Measurements from ENCODE around the gene CCDC43.
A peak's percentile ranks its signal among the peaks of the same experiment; 100 is the strongest.
"Not testable (repeated sequence)": the region's sequence is repeated elsewhere in the genome, so short reads cannot be mapped to it uniquely, and the experiment has no call there.

CCDC43 gene

DNA sequence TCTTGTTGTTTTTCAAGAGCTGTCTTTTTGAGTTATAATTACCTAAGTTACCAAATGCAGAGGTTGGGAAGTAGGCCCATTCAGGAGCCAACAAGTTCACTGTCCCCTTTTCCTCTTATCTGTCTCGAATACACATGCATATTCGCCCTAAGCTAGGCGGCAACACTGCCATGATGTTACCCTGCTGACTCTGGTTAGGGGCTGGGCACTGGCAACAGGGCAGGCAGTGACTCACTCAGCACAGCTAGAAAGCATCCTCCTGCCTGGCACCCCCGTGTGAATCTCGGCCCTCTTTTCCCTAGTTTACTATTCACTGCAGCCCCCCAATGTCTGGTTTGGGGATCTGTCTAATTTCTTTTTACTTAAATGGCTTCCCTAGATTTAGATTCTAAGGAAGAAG, 32.7 kb upstream of the CCDC43 start:
- no peak for DNase-seq (ENCODE audit: extremely low spot score)
- ChIA-PET CTCF (interaction anchor here (1.2 kb wide), 1 partner anchor 12 kb away, joined by 3 read pairs; no protein-coding TSS in a partner anchor), POLR2A (no interaction called here)
- no peak for TF ChIP-seq CTCF (IDR thresholded peaks at IDR 0.05; ENCODE audit: control extremely low read depth, extremely low read depth, low read depth, missing control alignments)

GRCh38 chr17:44719444-44719843, 29.9 kb upstream of the CCDC43 start:
- CTCF ChIA-PET, result no interaction called here
- POLR2A ChIA-PET, result no interaction called here
- TF ChIP-seq CTCF (IDR thresholded peaks at IDR 0.05; ENCODE audit: control extremely low read depth, extremely low read depth, low read depth, missing control alignments), result no peak
- DNase-seq (ENCODE audit: extremely low spot score), result no peak

DNA sequence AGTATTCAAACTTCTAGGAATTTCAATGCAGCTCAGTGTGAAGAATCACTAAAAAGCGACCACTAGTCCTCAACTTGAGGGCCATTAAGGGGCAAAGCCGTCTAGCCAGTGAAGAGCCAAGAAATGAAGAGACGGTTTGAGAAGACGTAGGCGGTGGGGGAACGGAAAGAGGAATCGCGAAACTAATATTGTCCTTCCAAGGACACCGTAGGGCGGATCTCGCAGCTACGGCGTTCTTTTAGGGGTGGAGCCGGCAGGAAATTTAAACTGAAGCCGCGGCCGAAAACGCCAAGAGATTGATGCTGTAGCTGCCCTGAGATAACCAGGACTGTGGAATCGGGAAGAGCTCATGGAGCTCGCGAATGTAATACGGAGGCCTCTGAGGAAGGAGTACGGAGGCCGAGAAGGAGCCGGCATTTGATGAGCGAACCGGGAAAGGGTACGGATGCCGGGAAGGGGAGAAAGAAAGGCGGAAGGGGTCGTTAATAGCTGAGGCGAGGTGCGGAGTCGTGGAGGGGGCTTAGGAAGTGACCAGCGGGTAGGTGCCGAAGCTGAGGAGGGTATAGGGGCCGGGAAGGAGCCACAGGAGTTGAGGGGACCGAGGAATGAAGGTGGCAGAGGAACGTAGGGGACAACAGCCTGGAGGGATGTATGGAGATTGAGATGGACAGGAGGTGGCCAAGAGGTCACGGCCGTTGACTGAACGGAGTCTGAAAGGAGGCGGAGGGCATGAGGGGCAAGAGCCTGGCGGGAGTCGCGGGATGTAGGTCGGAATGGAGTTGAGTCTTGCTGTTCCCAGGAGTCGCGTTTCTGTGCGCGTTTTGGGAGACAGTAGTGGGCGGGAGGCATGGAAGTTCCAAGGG, 19.1 kb upstream of the CCDC43 start, which contains the start of gene DBF4B:
Gene DBF4B, plus strand, starts transcription at position 265 of the 863 bp plus-strand sequence. Its CDS starts 156 bp downstream, at position 421.
- ChIA-PET POLR2A (no interaction called here), CTCF (interaction anchor here (1.2 to 2.0 kb wide), 6 partner anchors 14 to 202 kb away, joined by 3 to 5 read pairs (median 4); partner anchors contain the start of gene CCDC43)
- TF ChIP-seq CTCF (IDR thresholded peaks at IDR 0.05; ENCODE audit: control extremely low read depth, extremely low read depth, low read depth, missing control alignments), result no peak

DNA sequence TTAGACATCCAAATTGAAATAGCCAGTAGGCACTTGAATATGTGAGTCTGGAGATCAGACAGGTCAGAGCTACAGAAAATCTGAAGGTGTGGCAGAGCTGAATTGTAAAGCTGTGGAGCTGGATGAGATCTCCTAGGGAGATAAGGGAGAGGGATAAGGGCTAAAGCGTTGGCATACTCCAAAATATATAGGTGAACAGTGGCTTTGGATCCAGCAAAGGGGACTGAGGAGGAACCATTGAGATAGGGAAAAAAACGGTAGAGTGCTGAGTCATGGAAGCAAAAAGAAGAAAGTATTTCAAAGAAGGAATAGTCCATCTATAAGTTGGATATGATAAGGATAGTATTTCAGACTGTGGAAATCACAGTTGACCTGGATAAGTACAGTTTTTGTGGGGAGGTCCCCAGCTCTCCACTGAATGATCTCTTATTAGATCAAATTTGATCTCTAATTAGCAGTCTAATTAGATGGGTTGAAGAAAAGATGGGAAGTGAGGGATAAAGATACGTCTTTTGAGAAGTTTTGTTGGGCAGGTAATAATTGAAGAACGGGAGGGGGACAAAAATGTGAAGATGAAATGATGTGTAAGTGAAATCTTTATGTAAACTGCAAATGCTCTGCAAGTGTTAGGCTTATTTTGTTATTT, 18.3 kb upstream of the CCDC43 start:
- TF ChIP-seq CTCF (IDR thresholded peaks at IDR 0.05; ENCODE audit: control extremely low read depth, extremely low read depth, low read depth, missing control alignments), result no peak
- ChIA-PET POLR2A (interaction anchor here (0.6 kb wide), 1 partner anchor 216 kb away, joined by 3 read pairs; no protein-coding TSS in a partner anchor), CTCF (interaction anchor here (1.0 to 2.0 kb wide), 8 partner anchors 9 to 203 kb away, joined by 3 to 5 read pairs (median 3); partner anchors contain the start of gene CCDC43)
- DNase-seq (ENCODE audit: extremely low spot score), result no peak

More for the DNA sequence above, 19.1 kb upstream of the CCDC43 start, which contains the start of gene DBF4B:
- peak; percentile 90 for DNase-seq (ENCODE audit: extremely low spot score)

DNA sequence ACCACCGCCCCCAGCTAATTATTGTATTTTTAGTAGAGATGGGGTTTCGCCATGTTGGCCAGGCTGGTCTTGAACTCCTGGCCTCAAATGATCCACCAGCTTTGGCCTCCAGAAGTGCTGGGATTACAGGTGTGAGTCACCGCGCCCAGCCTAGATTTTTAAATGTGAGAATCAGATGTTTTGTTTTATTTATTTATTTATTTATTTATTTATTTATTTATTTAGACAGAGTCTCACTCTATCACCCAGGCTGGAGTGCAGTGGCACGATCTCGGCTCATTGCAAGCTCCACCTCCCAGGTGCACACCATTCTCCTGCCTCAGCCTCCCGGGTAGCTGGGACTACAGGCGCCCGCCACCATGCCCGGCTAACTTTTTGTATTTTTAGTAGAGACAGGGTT, 10.7 kb upstream of the CCDC43 start:
- DNase-seq (ENCODE audit: extremely low spot score); POLR2A ChIA-PET: not testable (repeated sequence)
- CTCF ChIA-PET, result interaction anchor here (0.8 kb wide), 1 partner anchor 9 kb away, joined by 3 read pairs; no protein-coding TSS in a partner anchor

- TF ChIP-seq CTCF (IDR thresholded peaks at IDR 0.05; ENCODE audit: control extremely low read depth, extremely low read depth, low read depth, missing control alignments), result no peak
- ChIA-PET POLR2A (no interaction called here), CTCF (no interaction called here)
- no peak for DNase-seq (ENCODE audit: extremely low spot score)
Observed at GRCh38 chr17:44693609-44694008, 4.0 kb upstream of the CCDC43 start.

Measured in GM10248 (cell line).